ENCODE data around the gene NHS.

DNA sequence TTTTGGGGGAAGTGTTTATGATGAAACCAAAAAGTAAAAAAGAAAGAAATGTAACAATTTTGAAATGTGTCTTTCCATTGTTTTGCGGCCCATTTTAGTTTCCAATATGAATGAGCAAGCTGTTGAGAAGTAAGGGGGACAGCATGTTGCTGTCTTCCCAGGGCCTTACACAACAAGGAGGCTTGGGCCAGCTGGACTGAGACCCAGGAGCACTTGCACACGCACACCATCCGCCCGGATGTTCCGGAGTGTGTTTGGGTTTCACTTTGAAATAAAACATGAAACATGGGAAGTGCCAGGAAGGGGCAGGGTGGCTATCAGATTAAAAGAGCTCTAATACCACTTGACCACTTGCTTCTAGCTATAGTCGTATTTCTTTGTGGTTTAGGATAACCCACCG lies 144.4 kb downstream of the NHS start:
- TF ChIP-seq, protein P1, sequence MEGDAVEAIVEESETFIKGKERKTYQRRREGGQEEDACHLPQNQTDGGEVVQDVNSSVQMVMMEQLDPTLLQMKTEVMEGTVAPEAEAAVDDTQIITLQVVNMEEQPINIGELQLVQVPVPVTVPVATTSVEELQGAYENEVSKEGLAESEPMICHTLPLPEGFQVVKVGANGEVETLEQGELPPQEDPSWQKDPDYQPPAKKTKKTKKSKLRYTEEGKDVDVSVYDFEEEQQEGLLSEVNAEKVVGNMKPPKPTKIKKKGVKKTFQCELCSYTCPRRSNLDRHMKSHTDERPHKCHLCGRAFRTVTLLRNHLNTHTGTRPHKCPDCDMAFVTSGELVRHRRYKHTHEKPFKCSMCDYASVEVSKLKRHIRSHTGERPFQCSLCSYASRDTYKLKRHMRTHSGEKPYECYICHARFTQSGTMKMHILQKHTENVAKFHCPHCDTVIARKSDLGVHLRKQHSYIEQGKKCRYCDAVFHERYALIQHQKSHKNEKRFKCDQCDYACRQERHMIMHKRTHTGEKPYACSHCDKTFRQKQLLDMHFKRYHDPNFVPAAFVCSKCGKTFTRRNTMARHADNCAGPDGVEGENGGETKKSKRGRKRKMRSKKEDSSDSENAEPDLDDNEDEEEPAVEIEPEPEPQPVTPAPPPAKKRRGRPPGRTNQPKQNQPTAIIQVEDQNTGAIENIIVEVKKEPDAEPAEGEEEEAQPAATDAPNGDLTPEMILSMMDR (conservative IDR thresholded peaks at IDR 0.05; ENCODE audit: low read depth, low read length), result no peak
- TF ChIP-seq, protein P2, sequence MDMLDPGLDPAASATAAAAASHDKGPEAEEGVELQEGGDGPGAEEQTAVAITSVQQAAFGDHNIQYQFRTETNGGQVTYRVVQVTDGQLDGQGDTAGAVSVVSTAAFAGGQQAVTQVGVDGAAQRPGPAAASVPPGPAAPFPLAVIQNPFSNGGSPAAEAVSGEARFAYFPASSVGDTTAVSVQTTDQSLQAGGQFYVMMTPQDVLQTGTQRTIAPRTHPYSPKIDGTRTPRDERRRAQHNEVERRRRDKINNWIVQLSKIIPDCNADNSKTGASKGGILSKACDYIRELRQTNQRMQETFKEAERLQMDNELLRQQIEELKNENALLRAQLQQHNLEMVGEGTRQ (IDR thresholded peaks at IDR 0.05; ENCODE audit: low read depth, low read length), result no peak
- no peak for TF ChIP-seq POLR2A (IDR thresholded peaks at IDR 0.05; ENCODE audit: low read depth, low read length)
- TF ChIP-seq, protein P3, sequence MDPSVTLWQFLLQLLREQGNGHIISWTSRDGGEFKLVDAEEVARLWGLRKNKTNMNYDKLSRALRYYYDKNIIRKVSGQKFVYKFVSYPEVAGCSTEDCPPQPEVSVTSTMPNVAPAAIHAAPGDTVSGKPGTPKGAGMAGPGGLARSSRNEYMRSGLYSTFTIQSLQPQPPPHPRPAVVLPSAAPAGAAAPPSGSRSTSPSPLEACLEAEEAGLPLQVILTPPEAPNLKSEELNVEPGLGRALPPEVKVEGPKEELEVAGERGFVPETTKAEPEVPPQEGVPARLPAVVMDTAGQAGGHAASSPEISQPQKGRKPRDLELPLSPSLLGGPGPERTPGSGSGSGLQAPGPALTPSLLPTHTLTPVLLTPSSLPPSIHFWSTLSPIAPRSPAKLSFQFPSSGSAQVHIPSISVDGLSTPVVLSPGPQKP (IDR thresholded peaks at IDR 0.05; ENCODE audit: borderline replicate concordance, low read depth, low read length), result no peak
- TF ChIP-seq SMC3 (IDR thresholded peaks at IDR 0.05; ENCODE audit: low read depth, low read length), result no peak
- no peak for TF ChIP-seq RAD21 (IDR thresholded peaks at IDR 0.05; ENCODE audit: low read length)
- no peak for TF ChIP-seq BHLHE40 (IDR thresholded peaks at IDR 0.05; ENCODE audit: low read depth, low read length)
- no peak for TF ChIP-seq MAFK (IDR thresholded peaks at IDR 0.05; ENCODE audit: low read depth, low read length)
- no peak for TF ChIP-seq CEBPB (IDR thresholded peaks at IDR 0.05; ENCODE audit: low read depth, low read length)
- TF ChIP-seq MAZ (IDR thresholded peaks at IDR 0.05; ENCODE audit: borderline replicate concordance, low read depth, low read length), result no peak
- no peak for TF ChIP-seq FOS (IDR thresholded peaks at IDR 0.05; ENCODE audit: low read depth, low read length)
- TF ChIP-seq NFE2L2 (IDR thresholded peaks at IDR 0.05; ENCODE audit: low read depth, low read length), result no peak
